GM12874 (cell line): ENCODE results near the gene BPIFB3.

Experiments used
- TF ChIP-seq, protein P1 (sequence below): IDR thresholded peaks from 2 replicates; pipeline ENCODE4 v1.5.1; 2011; ENCODE audit warnings: low read depth, mild to moderate bottlenecking, control low read depth, low read length, moderate library complexity; ENCODE audit not compliant: insufficient read depth

BPIFB3 gene

DNA sequence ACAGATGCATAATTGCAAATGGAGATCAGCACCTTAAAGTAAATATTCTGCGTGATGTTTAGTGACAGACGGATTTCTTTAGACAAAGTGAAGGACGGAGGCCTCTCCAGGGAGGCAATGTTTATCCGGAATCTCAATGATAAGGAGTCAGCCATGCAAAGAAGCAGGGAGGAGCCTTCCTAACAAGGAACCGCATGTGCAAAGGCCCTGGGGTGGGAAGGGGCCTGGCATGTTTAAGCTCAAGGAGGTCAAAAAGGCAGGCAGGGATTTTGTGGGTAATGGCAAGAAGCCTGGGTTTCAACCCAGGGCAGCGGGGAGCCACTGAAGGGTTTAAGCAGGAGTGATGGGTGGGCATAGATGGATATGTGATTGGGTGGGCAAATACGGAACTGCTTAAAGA is 678 bp downstream of the BPIFB3 start:
- TF ChIP-seq, protein P1, sequence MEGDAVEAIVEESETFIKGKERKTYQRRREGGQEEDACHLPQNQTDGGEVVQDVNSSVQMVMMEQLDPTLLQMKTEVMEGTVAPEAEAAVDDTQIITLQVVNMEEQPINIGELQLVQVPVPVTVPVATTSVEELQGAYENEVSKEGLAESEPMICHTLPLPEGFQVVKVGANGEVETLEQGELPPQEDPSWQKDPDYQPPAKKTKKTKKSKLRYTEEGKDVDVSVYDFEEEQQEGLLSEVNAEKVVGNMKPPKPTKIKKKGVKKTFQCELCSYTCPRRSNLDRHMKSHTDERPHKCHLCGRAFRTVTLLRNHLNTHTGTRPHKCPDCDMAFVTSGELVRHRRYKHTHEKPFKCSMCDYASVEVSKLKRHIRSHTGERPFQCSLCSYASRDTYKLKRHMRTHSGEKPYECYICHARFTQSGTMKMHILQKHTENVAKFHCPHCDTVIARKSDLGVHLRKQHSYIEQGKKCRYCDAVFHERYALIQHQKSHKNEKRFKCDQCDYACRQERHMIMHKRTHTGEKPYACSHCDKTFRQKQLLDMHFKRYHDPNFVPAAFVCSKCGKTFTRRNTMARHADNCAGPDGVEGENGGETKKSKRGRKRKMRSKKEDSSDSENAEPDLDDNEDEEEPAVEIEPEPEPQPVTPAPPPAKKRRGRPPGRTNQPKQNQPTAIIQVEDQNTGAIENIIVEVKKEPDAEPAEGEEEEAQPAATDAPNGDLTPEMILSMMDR, result no peak

DNA sequence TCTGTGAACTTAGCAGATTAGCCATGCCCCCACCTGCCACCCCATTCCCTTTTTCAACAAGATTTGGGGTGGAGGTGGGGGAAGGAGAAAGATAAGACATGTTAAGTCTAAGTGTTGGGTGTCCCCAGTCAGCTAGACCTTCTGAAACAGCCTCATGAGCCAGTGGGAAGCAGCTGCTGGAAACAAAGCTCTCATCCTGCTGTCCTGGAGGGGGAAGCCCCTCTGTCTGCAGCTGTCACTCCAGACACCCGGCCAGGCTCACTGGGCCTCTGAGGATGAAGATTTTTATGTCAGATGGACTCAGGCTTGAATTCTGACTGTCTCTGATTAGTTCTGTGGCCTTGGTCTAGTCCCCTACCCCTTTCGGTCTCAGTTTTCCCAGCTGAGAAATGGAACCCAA is 1.1 kb downstream of the BPIFB3 start:
- TF ChIP-seq, protein P1, result no peak

DNA sequence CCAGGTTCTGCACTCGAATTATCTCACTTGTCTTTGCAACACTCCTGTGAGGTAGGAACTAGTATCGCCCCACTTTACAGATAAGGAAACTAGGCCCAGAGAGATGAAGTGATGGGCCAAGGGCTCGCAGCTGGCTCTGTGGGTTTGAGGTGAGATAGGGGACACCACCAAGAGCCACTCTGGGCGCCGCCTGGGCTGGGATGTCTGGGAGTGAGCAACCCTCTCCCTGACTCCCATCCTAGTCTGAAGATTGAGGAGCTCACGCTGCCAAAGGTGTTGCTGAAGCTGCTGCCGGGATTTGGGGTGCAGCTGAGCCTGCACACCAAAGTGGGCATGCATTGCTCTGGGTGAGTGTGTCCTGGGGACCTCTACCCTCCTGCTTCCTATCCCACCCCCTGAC is 5.4 kb downstream of the BPIFB3 start:
- TF ChIP-seq, protein P1, result no peak

DNA sequence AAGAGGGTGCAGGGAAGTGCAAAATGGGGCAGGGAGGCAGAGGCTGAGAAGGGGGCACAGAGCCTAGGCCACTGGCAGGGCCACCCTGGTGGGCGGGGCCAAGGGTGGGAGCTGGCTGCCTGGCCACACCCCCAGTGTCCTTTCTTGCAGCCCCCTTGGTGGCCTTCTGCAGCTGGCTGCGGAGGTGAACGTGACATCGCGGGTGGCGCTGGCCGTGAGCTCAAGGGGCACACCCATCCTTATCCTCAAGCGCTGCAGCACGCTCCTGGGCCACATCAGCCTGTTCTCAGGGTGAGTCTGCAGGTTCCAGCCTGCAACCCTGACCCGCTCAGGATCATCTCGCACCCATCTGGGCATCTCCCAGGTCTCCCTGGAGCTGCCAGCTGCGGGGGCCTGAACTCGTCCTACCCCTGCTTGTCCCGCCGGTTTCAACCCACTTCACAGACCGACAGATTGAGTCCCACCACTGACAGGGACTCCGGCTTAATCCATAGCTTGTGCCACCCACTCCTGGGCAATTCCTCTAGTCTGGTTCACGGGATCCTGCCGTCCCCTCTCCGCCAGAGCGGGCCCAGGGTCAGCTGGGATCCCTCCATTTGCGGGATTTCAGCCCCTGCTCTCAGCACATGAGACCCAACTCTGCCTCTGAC is 6.2 kb downstream of the BPIFB3 start:
- TF ChIP-seq, protein P1, result no peak

DNA sequence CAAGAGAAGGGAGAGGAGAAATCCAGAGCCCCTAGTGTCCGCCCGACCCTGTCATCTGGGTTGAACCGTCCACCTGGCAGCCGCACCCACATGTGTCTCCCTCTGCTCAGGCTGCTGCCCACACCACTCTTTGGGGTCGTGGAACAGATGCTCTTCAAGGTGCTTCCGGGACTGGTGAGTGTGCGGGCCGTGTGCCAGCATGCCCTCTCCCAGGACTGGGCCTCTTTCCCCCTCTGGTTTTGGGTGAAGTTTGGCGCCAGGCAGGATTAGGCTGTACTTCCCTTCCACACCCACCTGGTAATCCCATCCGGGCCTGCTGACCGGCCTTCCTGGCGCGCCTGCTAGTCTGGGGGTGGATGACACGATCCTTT is 7.9 kb downstream of the BPIFB3 start:
- TF ChIP-seq, protein P1, result no peak

DNA sequence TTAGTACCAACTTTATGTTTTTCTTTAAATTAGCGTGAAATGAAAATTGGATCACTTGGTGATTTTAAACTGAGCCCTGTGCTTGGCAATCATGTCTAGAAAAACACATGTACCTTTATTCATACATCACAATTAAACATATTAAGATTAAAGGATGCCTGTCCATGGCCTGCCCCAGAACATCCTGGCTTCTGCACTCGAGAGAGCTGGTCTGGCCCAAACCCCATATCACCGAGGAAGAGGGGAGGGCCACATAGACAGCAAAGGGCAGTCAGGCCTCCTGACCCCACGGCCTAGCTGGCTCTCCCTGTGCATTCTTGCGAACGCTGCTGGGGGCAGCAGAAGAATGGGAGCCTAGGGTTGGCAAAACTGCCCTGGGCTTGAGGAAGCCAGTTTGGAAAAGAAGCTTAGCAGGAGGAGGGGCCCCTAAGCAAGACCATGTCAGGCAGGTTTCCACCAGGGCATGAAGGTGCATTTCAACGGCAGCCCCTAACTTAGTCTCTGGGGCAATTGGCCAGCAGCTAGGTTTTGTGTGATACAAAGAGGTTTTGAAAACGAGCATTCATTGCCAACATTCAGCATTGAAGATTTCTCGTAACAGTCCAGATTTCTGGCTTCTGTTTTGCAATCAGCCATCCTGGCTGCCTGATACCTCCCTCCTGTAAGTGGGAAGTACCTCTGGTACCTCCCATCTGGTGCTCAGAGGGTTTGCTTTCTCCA is 8.6 kb downstream of the BPIFB3 start:
- TF ChIP-seq, protein P1, result no peak

DNA sequence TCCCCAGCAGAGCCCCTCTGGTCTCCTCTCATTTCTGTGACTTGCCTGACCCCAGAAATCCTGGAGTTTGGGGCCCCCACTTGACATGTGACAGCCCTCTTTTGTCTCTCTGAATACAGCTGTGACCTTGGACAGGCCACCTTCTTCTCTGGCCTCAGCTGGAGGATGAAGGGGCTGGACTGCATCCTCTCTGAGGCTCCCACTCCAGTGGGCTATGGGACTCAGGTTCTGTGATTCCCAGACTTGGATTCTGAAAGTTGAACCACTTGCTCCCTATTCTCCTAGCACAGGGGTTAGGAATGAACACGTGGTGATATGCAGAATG is 9.1 kb downstream of the BPIFB3 start:
- TF ChIP-seq, protein P1, result no peak
